Thoracic aorta (tissue), 2 donors: ENCODE data around the gene BDKRB2. TPM values are rescaled to one million over a fixed set of nuclear protein-coding genes. Genes with fewer than 3 reads are reported as not detected.

Source experiments
- ATAC-seq: fragments of 150-250 bp; one replicate; pipeline ENCODE4 v1.8.0; 2017; ENCODE audit warnings: low read depth; ENCODE audit not compliant: insufficient number of reproducible peaks, low FRiP score
- DNase-seq: peaks from one replicate; pipeline ENCODE4 v3.0.0-alpha.2; 2020; ENCODE audit warnings: low spot score
- H3K27ac ChIP-seq, 2 donors: fragments of 200-600 bp; sonication (generic); 1 replicate in 1 of 2; 2 replicates in 1 of 2; pipeline ENCODE4 v1.5.1; 2016; ENCODE audit warnings: mild to moderate bottlenecking in 2 of 2, moderate library complexity in 2 of 2
- H3K27me3 ChIP-seq: fragments of 200-600 bp; sonication (generic); replicated peaks from 2 replicates; pipeline ENCODE4 v1.6.0; 2016; ENCODE audit warnings: mild to moderate bottlenecking; ENCODE audit not compliant: insufficient read depth
- H3K36me3 ChIP-seq: fragments of 200-600 bp; sonication (generic); one replicate; pipeline ENCODE4 v1.5.1; 2016
- H3K4me1 ChIP-seq, 2 donors: fragments of 200-600 bp; sonication (generic); 1 replicate in 1 of 2; 2 replicates in 1 of 2; pipeline versions ENCODE4 v1.5.1 to v1.6.0; 2016; ENCODE audit warnings: low read depth in 2 of 2, mild to moderate bottlenecking in 1 of 2; ENCODE audit not compliant: control insufficient read depth in 1 of 2
- H3K4me3 ChIP-seq: fragments of 200-600 bp; sonication (generic); 2 replicates; pipeline ENCODE4 v1.5.1; 2016; ENCODE audit warnings: mild to moderate bottlenecking
- H3K9me3 ChIP-seq: fragments of 200-600 bp; sonication (generic); 2 replicates; pipeline ENCODE4 v1.5.1; 2016
- CTCF ChIP-seq: fragments of 200-600 bp; sonication (generic); IDR thresholded peaks from one replicate; pipeline ENCODE4 v1.5.1; 2019; ENCODE audit warnings: antibody characterized with exemption
- total RNA-seq, 2 donors: library from RNA; depleted of rRNA; stranded (reverse); fragments of >200 nt; gene quantifications; one replicate each; pipeline versions ENCODE4 v1.1.0 to v1.2.3, GENCODE V29; 2016

BDKRB2 gene
- total RNA-seq, 2 donors from 2014 or later = 2.6 to 14.3 TPM

- no peak overlapping the region for H3K27ac ChIP-seq
- no peak for DNase-seq
Observed at GRCh38 chr14:96268431-96269358, 64.1 kb downstream of the BDKRB2 start.

DNA sequence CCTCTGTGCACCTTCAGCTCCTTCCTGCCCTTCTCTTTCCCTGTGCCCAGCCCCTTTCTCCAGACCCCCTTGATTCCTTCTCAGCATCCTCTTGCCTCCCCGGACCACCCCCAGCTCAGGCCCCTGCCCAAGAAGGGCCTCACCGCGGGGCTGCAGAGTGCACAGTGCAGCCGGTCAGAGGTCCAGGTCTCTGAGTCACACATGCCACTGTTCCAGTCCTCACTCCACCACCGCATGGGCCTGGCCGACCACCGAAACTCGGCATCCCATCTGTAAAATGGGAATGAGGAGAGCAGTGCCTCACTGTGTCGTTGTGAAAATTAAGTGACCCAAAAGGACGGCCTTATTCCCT lies 64.7 kb downstream of the BDKRB2 start:
- DNase-seq (no peak), ATAC-seq (no peak)
- Histone ChIP-seq H3K4me3 (no peak overlapping the region), H3K27me3 (no peaks in the 10 kb centered on the region), H3K27ac (no peak overlapping the region), H3K9me3 (no peaks in the 10 kb centered on the region), H3K4me1 (no peaks in the 10 kb centered on the region), H3K36me3 (no peaks in the 10 kb centered on the region)
- no peak for TF ChIP-seq CTCF

More at GRCh38 chr14:96268431-96269358, 64.1 kb downstream of the BDKRB2 start:
- ATAC-seq = no peak
- Histone ChIP-seq H3K4me3 (no peak overlapping the region), H3K9me3 (no peaks in the 10 kb centered on the region), H3K4me1 (no peaks in the 10 kb centered on the region), H3K36me3 (no peaks in the 10 kb centered on the region), H3K27me3 (no peaks in the 10 kb centered on the region)
- TF ChIP-seq CTCF = no peak

DNA sequence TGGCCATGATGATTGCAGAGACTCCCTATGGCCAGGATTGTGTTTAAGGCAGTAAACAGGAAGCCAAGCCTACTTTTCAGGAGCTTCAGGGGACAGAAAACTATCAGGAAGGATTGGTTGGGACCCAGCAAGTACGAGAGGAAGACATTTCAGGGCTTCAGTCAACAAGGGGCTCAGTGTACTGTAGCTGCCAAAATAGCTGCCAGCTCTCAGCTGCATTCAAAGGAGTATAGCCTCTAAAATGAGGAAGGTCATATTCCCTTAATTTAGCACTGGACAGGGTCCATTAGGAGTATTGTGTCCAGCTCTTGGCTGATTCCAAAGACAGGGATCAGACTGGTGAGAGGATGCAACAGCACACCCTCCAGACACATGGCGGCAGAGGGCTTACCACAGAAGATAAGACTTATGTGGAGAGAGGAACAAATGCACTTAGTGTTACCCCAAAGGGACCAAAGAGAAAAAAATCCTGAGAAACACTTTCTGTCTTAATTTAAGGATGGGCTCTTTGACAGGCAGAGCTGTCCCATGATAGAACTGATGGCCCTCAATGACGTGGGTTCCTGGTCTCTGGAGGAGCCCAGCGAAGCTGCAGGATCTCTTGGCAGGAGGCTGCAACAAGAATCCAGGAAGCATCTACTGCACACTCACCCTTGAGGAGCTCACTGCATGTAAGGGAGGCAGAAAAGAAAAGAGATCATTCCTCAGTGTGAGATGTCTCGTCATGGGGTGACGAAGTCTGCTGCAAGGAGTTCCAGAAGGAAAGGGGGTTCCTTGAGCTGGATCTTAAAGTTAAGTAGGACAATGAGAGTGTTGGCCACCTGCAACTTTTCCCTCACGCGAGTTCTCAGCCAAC lies 66.2 kb downstream of the BDKRB2 start:
- no peak for ATAC-seq
- H3K4me1 ChIP-seq = no peaks in the 10 kb centered on the region
- no peak for DNase-seq
- H3K4me3 ChIP-seq = no peak overlapping the region
- no peaks in the 10 kb centered on the region for H3K36me3 ChIP-seq
- TF ChIP-seq CTCF = no peak
- no peaks in the 10 kb centered on the region for H3K27me3 ChIP-seq
- no peak overlapping the region for H3K27ac ChIP-seq
- no peaks in the 10 kb centered on the region for H3K9me3 ChIP-seq

- no peaks in the 10 kb centered on the region for H3K36me3 ChIP-seq
- no peak for TF ChIP-seq CTCF
- ATAC-seq = no peak
- no peaks in the 10 kb centered on the region for H3K4me1 ChIP-seq
- no peaks in the 10 kb centered on the region for H3K9me3 ChIP-seq
- no peaks in the 10 kb centered on the region for H3K27me3 ChIP-seq
- no peak for DNase-seq
- H3K27ac ChIP-seq = no peak overlapping the region
- H3K4me3 ChIP-seq = no peak overlapping the region
Observed at GRCh38 chr14:96271421-96271762, 66.8 kb downstream of the BDKRB2 start.

GRCh38 chr14:96272777-96273473 lies 68.3 kb downstream of the BDKRB2 start:
- H3K27me3 ChIP-seq = no peaks in the 10 kb centered on the region
- no peak overlapping the region for H3K27ac ChIP-seq
- no peak overlapping the region for H3K4me3 ChIP-seq
- no peak for TF ChIP-seq CTCF
- ATAC-seq (no peak), DNase-seq (no peak)
- peaks cover 5% of the 10 kb centered on the region for H3K9me3 ChIP-seq
- no peaks in the 10 kb centered on the region for H3K4me1 ChIP-seq
- H3K36me3 ChIP-seq = no peaks in the 10 kb centered on the region
